Neural cell (in vitro differentiated cells): Measurements from ENCODE around the gene EPHA4. TPM values are rescaled to one million over a fixed set of nuclear protein-coding genes. Genes with fewer than 3 reads are reported as not detected.

Experiments
- H2AFZ ChIP-seq: fragments of 200-600, 300-800 bp; sonication (generic), shearing (Covaris generic); 2 replicates; pipeline ENCODE4 v1.6.0; 2014; ENCODE audit warnings: low read depth, mild to moderate bottlenecking, antibody characterized with exemption, low read length, moderate library complexity
- H3F3A ChIP-seq: fragments of 200-600 bp; shearing (Covaris generic); 2 replicates; pipeline ENCODE4 v1.6.1; 2016; ENCODE audit warnings: mild to moderate bottlenecking, moderate library complexity, mixed read lengths, antibody characterized with exemption, low read length; ENCODE audit not compliant: insufficient read depth, poor library complexity, severe bottlenecking
- H3K27ac ChIP-seq: fragments of 200-600, 300-800 bp; sonication (generic), shearing (Covaris generic); 2 replicates; pipeline ENCODE4 v1.5.1; 2014; ENCODE audit warnings: mild to moderate bottlenecking, low read length, moderate library complexity
- H3K27me3 ChIP-seq: fragments of 300-800, 200-600 bp; sonication (generic), shearing (Covaris generic); 2 replicates; pipeline ENCODE4 v1.6.0; 2014; ENCODE audit warnings: mild to moderate bottlenecking, low read depth, low read length, moderate library complexity; ENCODE audit not compliant: insufficient read depth
- H3K36me3 ChIP-seq: fragments of 300-800, 200-600 bp; sonication (generic), shearing (Covaris generic); 2 replicates; pipeline ENCODE4 v1.5.1; 2014; ENCODE audit warnings: mild to moderate bottlenecking, antibody characterized with exemption, low read length, moderate library complexity; ENCODE audit not compliant: insufficient read depth
- H3K4me2 ChIP-seq: fragments of 300-800, 200-600 bp; sonication (generic), shearing (Covaris generic); 2 replicates; pipeline ENCODE4 v1.6.0; 2014; ENCODE audit warnings: mild to moderate bottlenecking, low read length
- H3K4me3 ChIP-seq: fragments of 300-800, 200-600 bp; sonication (generic), shearing (Covaris generic); 2 replicates; pipeline ENCODE4 v1.5.1; 2014; ENCODE audit warnings: mild to moderate bottlenecking, low read length, moderate library complexity
- H3K79me2 ChIP-seq: fragments of 200-600 bp; shearing (Covaris generic); replicated peaks from 2 replicates; pipeline ENCODE4 v1.6.0; 2014; ENCODE audit warnings: mild to moderate bottlenecking, low read length, moderate library complexity; ENCODE audit not compliant: insufficient read depth
- H3K9ac ChIP-seq: fragments of 300-800, 200-600 bp; sonication (generic), shearing (Covaris generic); 2 replicates; pipeline ENCODE4 v1.6.1; 2016; ENCODE audit warnings: mild to moderate bottlenecking, low read length, mixed read lengths
- H3K9me2 ChIP-seq: fragments of 200-600 bp; shearing (Covaris generic); 2 replicates; pipeline ENCODE4 v1.6.1; 2016; ENCODE audit warnings: mild to moderate bottlenecking, low read length, mixed read lengths; ENCODE audit not compliant: insufficient read depth
- H3K9me3 ChIP-seq: fragments of 200-600, 300-800 bp; sonication (generic), shearing (Covaris generic); 2 replicates; pipeline ENCODE4 v1.6.1; 2016; ENCODE audit warnings: mild to moderate bottlenecking, mixed run types, low read length, moderate library complexity, mixed read lengths
- H4K20me1 ChIP-seq: fragments of 200-600 bp; shearing (Covaris generic); 2 replicates; pipeline ENCODE4 v1.6.1; 2016; ENCODE audit warnings: mild to moderate bottlenecking, mixed run types; ENCODE audit not compliant: insufficient read depth
- CTCF ChIP-seq: fragments of 450-650 bp; IDR thresholded peaks from 2 replicates; pipeline ENCODE4 v1.5.1; 2014; ENCODE audit warnings: antibody characterized with exemption, mild to moderate bottlenecking, moderate library complexity; ENCODE audit not compliant: poor library complexity, severe bottlenecking
- EP300 ChIP-seq: fragments of 450-650 bp; conservative IDR thresholded peaks from 2 replicates; pipeline ENCODE4 v1.6.1; 2014; ENCODE audit warnings: antibody characterized with exemption, mild to moderate bottlenecking, moderate library complexity; ENCODE audit not compliant: poor library complexity, severe bottlenecking
- EZH2 ChIP-seq: fragments of 200-600, 300-800 bp; shearing (Covaris generic), sonication (generic); IDR thresholded peaks from 2 replicates; pipeline ENCODE4 v1.6.1; 2014; ENCODE audit warnings: antibody characterized with exemption, low read length, borderline replicate concordance, mild to moderate bottlenecking; ENCODE audit not compliant: insufficient read depth, poor library complexity, severe bottlenecking
- MXI1 ChIP-seq: fragments of 450-650 bp; conservative IDR thresholded peaks from 2 replicates; pipeline ENCODE4 v1.6.1; 2014; ENCODE audit warnings: antibody characterized with exemption, mild to moderate bottlenecking; ENCODE audit not compliant: poor library complexity, severe bottlenecking
- POLR2AphosphoS5 ChIP-seq: IDR thresholded peaks from 2 replicates; pipeline ENCODE4 v1.6.1; 2012
- RAD21 ChIP-seq: fragments of 450-650 bp; conservative IDR thresholded peaks from 2 replicates; pipeline ENCODE4 v1.6.1; 2014; ENCODE audit warnings: antibody characterized with exemption, mild to moderate bottlenecking, moderate library complexity
- REST ChIP-seq: IDR thresholded peaks from 2 replicates; pipeline ENCODE4 v1.6.1; 2012; ENCODE audit warnings: borderline replicate concordance
- SMC3 ChIP-seq: fragments of 450-650 bp; conservative IDR thresholded peaks from 2 replicates; pipeline ENCODE4 v1.6.1; 2014; ENCODE audit warnings: antibody characterized with exemption, mild to moderate bottlenecking, moderate library complexity; ENCODE audit not compliant: poor library complexity
- TAF1 ChIP-seq: IDR thresholded peaks from 2 replicates; pipeline ENCODE4 v1.6.1; 2012; ENCODE audit warnings: low read depth
- polyA plus RNA-seq: library from polyadenylated mRNA; depleted of rRNA; stranded (reverse); fragments of >200 nt; gene quantifications from 2 replicates; pipeline ENCODE4 v1.2.3, GENCODE V29; 2014

The EPHA4 gene
- polyA plus RNA-seq, 1 donor from 2014 or later, result 71.1 TPM

- Histone ChIP-seq H3K27ac (no peak overlapping the region), H3K36me3 (no peaks in the 10 kb centered on the region), H3K4me3 (no peak overlapping the region), H3K9me3 (no peaks in the 10 kb centered on the region), H3K9ac (no peak overlapping the region), H3K4me2 (no peak overlapping the region), H3K27me3 (no peaks in the 10 kb centered on the region), H3K79me2 (no peaks in the 10 kb centered on the region), H4K20me1 (no peaks in the 10 kb centered on the region), H3K9me2 (no peaks in the 10 kb centered on the region), H2AFZ (no peak overlapping the region), H3F3A (no peaks in the 10 kb centered on the region)
- TF ChIP-seq POLR2AphosphoS5 (no peak), SMC3 (no peak), EZH2 (no peak), RAD21 (no peak), EP300 (no peak), MXI1 (no peak), CTCF (no peak), TAF1 (no peak), REST (no peak)
Observed at GRCh38 chr2:221370076-221370856, 201.8 kb downstream of the EPHA4 start.
